IPS-18a (cell line): ENCODE measurements around the gene AVPR2.
A peak's percentile ranks its signal among the peaks of the same experiment; 100 is the strongest.

Experiments
- H3K27ac ChIP-seq: one replicate; pipeline ENCODE4 v1.5.1; 2013; ENCODE audit warnings: low read length
- H3K27me3 ChIP-seq: one replicate; pipeline ENCODE4 v1.6.1; 2013; ENCODE audit warnings: mild to moderate bottlenecking, low read length; ENCODE audit not compliant: control insufficient read depth, insufficient read depth
- H3K36me3 ChIP-seq: one replicate; pipeline ENCODE4 v1.6.1; 2013; ENCODE audit warnings: low read depth, low read length; ENCODE audit not compliant: control insufficient read depth
- H3K4me1 ChIP-seq: one replicate; pipeline ENCODE4 v1.6.1; 2013; ENCODE audit warnings: low read depth, low read length; ENCODE audit not compliant: control insufficient read depth
- H3K4me3 ChIP-seq: one replicate; pipeline ENCODE4 v1.5.1; 2013; ENCODE audit warnings: low read length
- H3K9ac ChIP-seq: one replicate; pipeline ENCODE4 v1.6.1; 2013; ENCODE audit warnings: mild to moderate bottlenecking, low read length, moderate library complexity
- H3K9me3 ChIP-seq: one replicate; pipeline ENCODE4 v1.6.1; 2013; ENCODE audit warnings: low read depth, low read length; ENCODE audit not compliant: control insufficient read depth

The AVPR2 gene

DNA sequence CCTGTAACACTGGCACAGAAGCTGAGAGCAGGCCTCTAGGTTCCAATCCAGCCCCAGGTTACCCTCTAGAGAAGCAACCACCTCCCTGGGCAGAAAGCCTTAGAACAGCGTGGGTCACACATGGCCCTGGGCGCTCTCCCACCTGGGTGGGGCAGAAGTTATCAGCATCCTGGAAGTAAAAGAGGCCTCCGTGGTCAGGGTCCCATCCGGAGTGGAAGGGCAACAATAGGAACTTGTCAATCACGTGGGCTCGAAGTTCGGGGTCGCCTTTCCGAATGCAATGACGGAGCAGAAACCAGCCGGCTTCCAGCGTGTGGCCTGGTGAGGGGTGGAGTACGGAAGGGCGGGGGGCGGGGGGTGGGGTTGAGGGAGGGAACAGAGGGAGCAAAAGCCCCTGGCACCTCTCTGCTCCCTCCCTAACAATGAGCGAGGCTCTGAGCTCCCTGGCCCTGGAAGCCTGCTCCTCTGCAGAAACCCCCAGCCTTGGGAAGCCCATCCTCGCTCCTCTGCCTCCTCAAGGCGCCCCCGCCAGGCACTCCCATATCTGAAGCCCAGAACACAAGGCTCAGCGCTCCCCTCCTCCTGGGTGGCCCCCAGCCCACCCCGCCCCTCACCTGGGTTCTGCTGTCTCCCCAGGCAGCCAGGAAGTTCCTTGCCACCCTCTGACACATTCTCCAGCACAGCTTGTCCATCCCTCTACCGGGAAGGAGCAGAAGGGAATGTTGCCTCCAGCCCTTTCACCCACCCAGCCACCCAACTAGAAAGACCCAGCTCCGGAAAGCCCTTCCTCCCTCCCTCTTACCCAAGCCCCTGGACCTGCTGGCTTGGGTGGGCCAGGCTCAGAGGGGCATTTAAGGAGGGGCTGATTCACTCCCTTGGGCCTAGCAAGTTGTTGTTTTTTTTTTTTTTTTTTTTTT, 37.1 kb downstream of the AVPR2 start:
- Histone ChIP-seq H3K36me3 (no peaks in the 10 kb centered on the region), H3K9me3 (no peaks in the 10 kb centered on the region), H3K27me3 (no peaks in the 10 kb centered on the region), H3K9ac (no peak overlapping the region), H3K27ac (no peak overlapping the region), H3K4me1 (peaks cover 2% of the 10 kb centered on the region), H3K4me3 (no peak overlapping the region)

DNA sequence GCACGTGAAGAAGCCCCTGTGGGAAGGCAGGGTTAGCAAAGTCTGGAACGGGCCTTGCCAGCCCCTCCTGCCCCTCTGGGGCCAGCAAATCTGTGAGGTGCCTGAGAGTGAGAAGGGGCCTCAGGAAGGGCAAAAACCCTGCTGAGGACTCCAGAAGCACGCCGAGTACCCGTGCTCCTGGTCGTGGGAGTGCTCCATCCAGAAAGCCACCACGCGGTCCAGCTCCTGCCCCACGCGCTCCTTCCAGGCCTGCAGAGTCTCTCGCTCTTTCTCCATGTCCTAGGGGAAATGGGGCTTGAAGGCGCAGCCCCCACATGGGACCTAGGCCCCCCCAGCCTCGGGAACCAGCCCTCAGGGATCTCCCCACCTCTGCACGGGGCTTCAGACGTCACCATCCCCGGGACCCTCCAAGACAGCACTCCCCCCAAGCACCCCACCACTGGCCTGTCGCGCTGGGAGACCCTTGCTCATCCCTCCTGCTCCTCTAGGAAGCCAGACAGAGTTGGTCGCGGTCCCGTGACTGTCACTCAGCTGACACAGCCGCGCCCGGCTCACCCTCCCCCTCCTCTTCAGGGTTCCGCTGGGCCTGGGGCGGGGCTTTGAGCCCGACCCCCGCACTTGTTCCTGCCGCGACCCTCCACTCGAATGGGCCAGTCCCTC, 39.8 kb downstream of the AVPR2 start, which contains the start of gene RENBP:
TSS of gene RENBP (minus strand) at position 504 of the 660 bp plus-strand sequence. CDS start at position 471, 33 bp downstream.
- Histone ChIP-seq H3K36me3 (peaks cover under 1% of the 10 kb centered on the region), H3K4me3 (peak within 1 kb of the TSS; percentile 7), H3K27ac (no peak within 1 kb of the TSS), H3K27me3 (no peaks in the 10 kb centered on the region), H3K9me3 (no peaks in the 10 kb centered on the region), H3K4me1 (peaks cover 2% of the 10 kb centered on the region), H3K9ac (no peak within 1 kb of the TSS)

GRCh38 chrX:153944800-153945150, 40.3 kb downstream of the AVPR2 start:
- Histone ChIP-seq H3K9me3 (no peaks in the 10 kb centered on the region), H3K9ac (no peak overlapping the region), H3K36me3 (peaks cover 6% of the 10 kb centered on the region), H3K27me3 (no peaks in the 10 kb centered on the region), H3K4me1 (peaks cover 2% of the 10 kb centered on the region), H3K27ac (no peak overlapping the region), H3K4me3 (no peak overlapping the region)

- Histone ChIP-seq H3K9me3 (no peaks in the 10 kb centered on the region), H3K27ac (no peak overlapping the region), H3K36me3 (peaks cover 20% of the 10 kb centered on the region), H3K27me3 (no peaks in the 10 kb centered on the region), H3K4me3 (no peak overlapping the region), H3K4me1 (peaks cover 1% of the 10 kb centered on the region), H3K9ac (no peak overlapping the region)
Measured at GRCh38 chrX:153945956-153946943, 41.8 kb downstream of the AVPR2 start.

DNA sequence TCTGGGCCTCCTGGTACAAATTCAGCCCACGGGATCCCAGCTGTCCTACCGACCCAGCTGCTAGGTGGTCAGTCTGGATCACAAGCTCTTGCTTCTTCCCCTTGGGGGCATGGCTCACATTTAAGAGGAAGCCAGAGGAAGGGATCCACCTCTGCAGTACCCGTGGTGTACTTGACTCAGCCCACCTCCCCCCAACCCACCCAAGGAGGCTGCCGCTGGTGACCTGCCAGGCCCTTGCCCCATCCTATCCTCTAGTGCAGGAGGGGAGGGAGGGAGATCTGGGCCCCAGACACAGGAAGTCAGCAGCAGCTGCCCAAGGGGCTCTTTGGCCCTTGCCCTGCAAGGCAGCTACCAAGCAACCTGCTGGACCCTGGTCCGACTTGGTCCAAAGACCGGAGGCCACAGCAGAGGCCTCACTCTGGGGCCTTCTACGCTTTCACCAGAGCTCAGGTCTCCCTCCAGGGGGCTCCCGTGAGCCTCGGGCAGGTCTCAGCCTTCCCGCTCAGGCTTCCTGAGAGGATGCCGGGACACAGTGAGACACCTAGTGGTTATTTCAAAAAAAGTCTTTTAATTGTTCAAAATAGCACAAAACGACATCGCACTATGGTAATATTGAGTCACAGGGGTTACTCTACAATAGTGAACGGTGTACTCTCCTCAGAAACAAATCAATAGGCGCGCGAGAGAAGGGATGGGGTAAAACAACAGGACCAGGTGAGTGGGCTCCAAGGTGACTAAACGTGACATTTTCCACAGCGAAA, 42.7 kb downstream of the AVPR2 start:
- Histone ChIP-seq H3K9me3 (no peaks in the 10 kb centered on the region), H3K27ac (no peak overlapping the region), H3K36me3 (peaks cover 29% of the 10 kb centered on the region)

DNA sequence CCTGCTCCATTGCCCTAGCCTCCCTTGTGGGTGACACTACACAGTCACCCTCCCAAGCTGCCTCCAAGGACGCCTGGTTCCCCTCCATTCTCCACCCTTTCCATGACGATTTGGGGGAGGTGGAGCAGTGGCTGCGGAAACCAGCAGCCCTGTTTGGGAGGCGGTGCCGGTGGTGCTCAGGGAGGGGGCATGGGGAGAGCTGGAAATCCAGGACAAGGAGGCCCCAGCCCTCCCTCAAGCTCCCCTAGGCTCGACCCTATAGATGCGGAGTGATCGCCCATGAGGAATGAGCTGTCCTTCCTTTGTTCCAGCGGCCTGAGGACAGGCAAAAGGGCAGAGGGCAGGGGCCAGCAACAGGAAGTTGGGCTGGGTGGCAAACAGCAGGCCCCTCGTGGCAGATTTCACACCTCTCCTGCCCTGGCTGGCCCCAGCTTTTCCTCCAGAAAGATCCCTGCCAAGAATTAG, 43.6 kb downstream of the AVPR2 start:
- H3K9ac ChIP-seq: no peak overlapping the region
- peaks cover 38% of the 10 kb centered on the region for H3K36me3 ChIP-seq
- H3K4me1 ChIP-seq: no peaks in the 10 kb centered on the region
- no peak overlapping the region for H3K27ac ChIP-seq
- no peak overlapping the region for H3K4me3 ChIP-seq
- no peaks in the 10 kb centered on the region for H3K27me3 ChIP-seq
- no peaks in the 10 kb centered on the region for H3K9me3 ChIP-seq

More for the DNA sequence above, 42.7 kb downstream of the AVPR2 start:
- Histone ChIP-seq H3K27me3 (no peaks in the 10 kb centered on the region), H3K4me3 (no peak overlapping the region), H3K9ac (no peak overlapping the region), H3K4me1 (no peaks in the 10 kb centered on the region)

GRCh38 chrX:153948847-153949805, 44.7 kb downstream of the AVPR2 start:
- Histone ChIP-seq H3K9me3 (no peaks in the 10 kb centered on the region), H3K9ac (no peak overlapping the region), H3K27me3 (no peaks in the 10 kb centered on the region), H3K36me3 (peaks cover 39% of the 10 kb centered on the region), H3K4me3 (no peak overlapping the region), H3K27ac (no peak overlapping the region), H3K4me1 (no peaks in the 10 kb centered on the region)

DNA sequence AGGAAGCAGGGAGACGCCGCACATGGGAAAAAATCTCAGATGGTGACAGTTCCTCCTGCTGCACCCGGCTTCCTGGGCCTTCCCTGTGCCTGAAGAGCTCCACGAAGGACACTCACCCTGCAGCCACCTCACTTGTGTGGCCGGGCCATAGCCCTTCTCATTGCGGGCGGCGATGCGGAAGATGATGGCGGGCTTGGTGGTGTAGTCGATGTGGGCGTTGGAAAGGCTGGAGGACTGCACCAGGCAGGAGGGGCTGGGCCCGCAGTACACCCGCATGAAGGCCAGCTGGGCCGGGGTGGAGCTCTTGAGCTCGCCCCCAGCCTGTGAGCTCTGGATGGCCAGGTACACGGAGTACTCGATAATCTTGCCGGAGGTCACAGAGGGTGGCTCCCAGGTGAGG, 45.7 kb downstream of the AVPR2 start:
- no peak overlapping the region for H3K4me3 ChIP-seq
- no peaks in the 10 kb centered on the region for H3K4me1 ChIP-seq
- H3K9ac ChIP-seq: no peak overlapping the region
- no peak overlapping the region for H3K27ac ChIP-seq
- H3K27me3 ChIP-seq: no peaks in the 10 kb centered on the region
- H3K9me3 ChIP-seq: no peaks in the 10 kb centered on the region
- H3K36me3 ChIP-seq: peaks cover 43% of the 10 kb centered on the region

DNA sequence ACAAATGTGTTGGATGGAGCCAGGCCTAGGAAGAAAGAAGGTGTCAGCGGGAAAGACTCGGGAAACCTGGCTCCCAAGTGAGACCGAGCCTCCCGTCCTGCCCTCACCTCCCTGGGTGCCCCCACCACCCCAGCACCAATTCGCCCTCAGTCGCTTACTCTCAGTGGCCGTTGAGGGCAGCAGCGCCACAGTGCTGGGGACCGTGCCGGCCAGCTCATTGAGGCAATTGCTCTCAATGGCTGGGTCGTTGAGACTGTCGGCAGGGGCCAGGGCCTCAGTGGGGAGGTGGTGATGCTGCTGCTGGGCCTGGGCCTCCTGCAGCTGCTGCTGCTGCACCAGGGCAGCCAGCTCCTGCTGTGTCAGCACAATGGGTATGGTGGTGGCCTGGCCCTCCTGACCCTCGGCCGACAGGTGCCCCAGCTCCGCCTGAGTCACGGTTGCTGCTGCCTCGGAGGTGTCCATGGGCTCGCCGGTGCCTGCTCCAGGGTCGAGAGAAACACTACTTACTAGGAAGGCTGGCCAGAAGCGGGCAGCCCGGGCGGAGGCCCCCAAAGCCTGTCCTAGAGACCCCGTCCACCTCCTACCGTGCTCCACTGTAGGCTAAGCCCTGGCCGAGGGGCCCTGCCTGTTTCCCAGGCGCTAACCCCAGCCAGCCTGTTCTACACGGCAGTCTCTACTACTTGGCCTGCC, 47.4 kb downstream of the AVPR2 start:
- no peaks in the 10 kb centered on the region for H3K4me1 ChIP-seq
- no peak overlapping the region for H3K9ac ChIP-seq
- H3K4me3 ChIP-seq: no peak overlapping the region
- H3K27me3 ChIP-seq: no peaks in the 10 kb centered on the region
- no peak overlapping the region for H3K27ac ChIP-seq
- H3K36me3 ChIP-seq: peaks cover 59% of the 10 kb centered on the region
- H3K9me3 ChIP-seq: no peaks in the 10 kb centered on the region
